HEK293 (cell line): ENCODE measurements around the gene FKBP4.
A peak's percentile ranks its signal among the peaks of the same experiment; 100 is the strongest.

Experiments
- CTCF ChIA-PET: fragments of 350-600 bp; formaldehyde crosslinking; extraction: SDS; loops from one replicate; lab custom pipeline; 2021; ENCODE audit warnings: antibody characterized with exemption; lab: Yijun Ruan, JAX
- POLR2A ChIA-PET: fragments of 300-600 bp; formaldehyde crosslinking; extraction: SDS; loops from one replicate; lab custom pipeline; 2020; ENCODE audit warnings: antibody characterized with exemption, inconsistent platforms; lab: Yijun Ruan, JAX
- H3K27ac ChIP-seq: fragments of 200-500 bp; sonication (Bioruptor generic); 2 replicates; pipeline ENCODE4 v1.5.1; 2014; ENCODE audit warnings: low read depth, low read length, control low read depth, inconsistent platforms; ENCODE audit errors: extremely low read depth
- H3K36me3 ChIP-seq, 2 experiments: fragments of 200-500 bp in 1 of 2; sonication (Bioruptor generic) in 1 of 2; 1 replicate in 1 of 2; 2 replicates in 1 of 2; pipeline ENCODE4 v1.5.1; 2014 to 2017; ENCODE audit warnings: inconsistent platforms in 2 of 2, low read length in 2 of 2; ENCODE audit not compliant: control insufficient read depth in 2 of 2, insufficient read depth in 1 of 2
- H3K4me1 ChIP-seq: fragments of 200-500 bp; sonication (Bioruptor generic); 2 replicates; pipeline ENCODE4 v1.5.1; 2014; ENCODE audit warnings: mild to moderate bottlenecking, low read length, inconsistent platforms; ENCODE audit not compliant: control insufficient read depth, insufficient read depth
- H3K4me3 ChIP-seq: 2 replicates; pipeline ENCODE4 v1.5.1; 2011; ENCODE audit warnings: low read depth, mild to moderate bottlenecking, control low read depth, low read length, moderate library complexity
- H3K9me3 ChIP-seq: fragments of 200-500 bp; sonication (Bioruptor generic); 2 replicates; pipeline ENCODE4 v1.5.1; 2014; ENCODE audit warnings: low read depth, low read length, inconsistent platforms; ENCODE audit not compliant: control insufficient read depth, insufficient read depth
- GFI1B ChIP-seq: fragments of 450-650 bp; formaldehyde crosslinking; IDR thresholded peaks from 2 replicates; pipeline ENCODE4 v1.5.1; 2016; ENCODE audit warnings: missing biosample characterization, missing genetic modification characterization
- MYNN ChIP-seq: fragments of 450-650 bp; formaldehyde crosslinking; IDR thresholded peaks from 2 replicates; pipeline ENCODE4 v1.5.1; 2016; ENCODE audit warnings: missing biosample characterization, missing genetic modification characterization, borderline replicate concordance
- REST ChIP-seq: fragments of 450-650 bp; formaldehyde crosslinking; IDR thresholded peaks from 2 replicates; pipeline ENCODE4 v1.5.1; 2016; ENCODE audit warnings: missing biosample characterization, missing genetic modification characterization
- SP2 ChIP-seq: fragments of 450-650 bp; formaldehyde crosslinking; IDR thresholded peaks from 2 replicates; pipeline ENCODE4 v1.5.1; 2016; ENCODE audit warnings: missing biosample characterization, missing genetic modification characterization
- TRIM28 ChIP-seq: IDR thresholded peaks from 2 replicates; pipeline ENCODE4 v1.6.1; 2011; ENCODE audit warnings: low read length, control low read depth, borderline replicate concordance
- ZBTB1 ChIP-seq: fragments of 450-650 bp; formaldehyde crosslinking; IDR thresholded peaks from 2 replicates; pipeline ENCODE4 v1.5.1; 2016; ENCODE audit warnings: missing biosample characterization, missing genetic modification characterization
- ZBTB6 ChIP-seq: fragments of 450-650 bp; formaldehyde crosslinking; IDR thresholded peaks from 2 replicates; pipeline ENCODE4 v1.5.1; 2017; ENCODE audit warnings: missing biosample characterization, missing genetic modification characterization
- ZEB2 ChIP-seq: fragments of 450-650 bp; formaldehyde crosslinking; IDR thresholded peaks from 2 replicates; pipeline ENCODE4 v1.5.1; 2016; ENCODE audit warnings: missing biosample characterization, missing genetic modification characterization
- ZFHX2 ChIP-seq: fragments of 450-650 bp; formaldehyde crosslinking; conservative IDR thresholded peaks from 2 replicates; pipeline ENCODE4 v1.5.1; 2016; ENCODE audit warnings: missing biosample characterization, missing genetic modification characterization
- ZNF114 ChIP-seq: fragments of 450-650 bp; formaldehyde crosslinking; IDR thresholded peaks from 2 replicates; pipeline ENCODE4 v1.5.0; 2017; ENCODE audit warnings: missing biosample characterization, missing genetic modification characterization
- ZNF157 ChIP-seq: fragments of 450-650 bp; formaldehyde crosslinking; IDR thresholded peaks from 2 replicates; pipeline ENCODE4 v1.5.1; 2016; ENCODE audit warnings: missing biosample characterization, missing genetic modification characterization
- ZNF16 ChIP-seq: fragments of 450-650 bp; formaldehyde crosslinking; IDR thresholded peaks from 2 replicates; pipeline ENCODE4 v1.5.1; 2016; ENCODE audit warnings: low read depth, missing biosample characterization, missing genetic modification characterization
- ZNF184 ChIP-seq: fragments of 450-650 bp; IDR thresholded peaks from 2 replicates; pipeline ENCODE4 v1.5.1; 2018; ENCODE audit warnings: missing biosample characterization, mild to moderate bottlenecking, missing genetic modification characterization
- ZNF221 ChIP-seq: fragments of 450-650 bp; formaldehyde crosslinking; IDR thresholded peaks from 2 replicates; pipeline ENCODE4 v1.5.1; 2017; ENCODE audit warnings: missing biosample characterization, missing genetic modification characterization, borderline replicate concordance
- ZNF223 ChIP-seq: fragments of 450-650 bp; formaldehyde crosslinking; IDR thresholded peaks from 2 replicates; pipeline ENCODE4 v1.5.1; 2016; ENCODE audit warnings: missing biosample characterization, missing genetic modification characterization
- ZNF350 ChIP-seq: fragments of 450-650 bp; formaldehyde crosslinking; IDR thresholded peaks from 2 replicates; pipeline ENCODE4 v1.5.0; 2017; ENCODE audit warnings: missing biosample characterization, mild to moderate bottlenecking, missing genetic modification characterization
- ZNF354C ChIP-seq: fragments of 450-650 bp; formaldehyde crosslinking; IDR thresholded peaks from 2 replicates; pipeline ENCODE4 v1.5.1; 2016; ENCODE audit warnings: missing biosample characterization, missing genetic modification characterization, low read depth, borderline replicate concordance
- ZNF423 ChIP-seq: fragments of 450-650 bp; formaldehyde crosslinking; IDR thresholded peaks from 2 replicates; pipeline ENCODE4 v1.5.1; 2016; ENCODE audit warnings: missing biosample characterization, missing genetic modification characterization
- ZNF501 ChIP-seq: fragments of 450-650 bp; formaldehyde crosslinking; IDR thresholded peaks from 2 replicates; pipeline ENCODE4 v1.5.1; 2016; ENCODE audit warnings: missing biosample characterization, missing genetic modification characterization
- ZNF571 ChIP-seq: fragments of 450-650 bp; formaldehyde crosslinking; IDR thresholded peaks from 2 replicates; pipeline ENCODE4 v1.5.0; 2017; ENCODE audit warnings: missing biosample characterization, missing genetic modification characterization
- ZNF596 ChIP-seq: fragments of 450-650 bp; IDR thresholded peaks from 2 replicates; pipeline ENCODE4 v1.5.0; 2018; ENCODE audit warnings: missing biosample characterization, mild to moderate bottlenecking, missing genetic modification characterization, moderate library complexity
- ZNF623 ChIP-seq: fragments of 450-650 bp; formaldehyde crosslinking; IDR thresholded peaks from 2 replicates; pipeline ENCODE4 v1.5.1; 2016; ENCODE audit warnings: missing biosample characterization, missing genetic modification characterization
- ZNF791 ChIP-seq: fragments of 450-650 bp; formaldehyde crosslinking; IDR thresholded peaks from 2 replicates; pipeline ENCODE4 v1.5.1; 2016; ENCODE audit warnings: missing biosample characterization, missing genetic modification characterization
- ZSCAN4 ChIP-seq: fragments of 450-650 bp; formaldehyde crosslinking; IDR thresholded peaks from 2 replicates; pipeline ENCODE4 v1.5.1; 2017; ENCODE audit warnings: missing biosample characterization, missing genetic modification characterization
- TF ChIP-seq, protein P1 (sequence below): fragments of 450-650 bp; formaldehyde crosslinking; IDR thresholded peaks from 2 replicates; pipeline ENCODE4 v1.5.1; 2016; ENCODE audit warnings: missing biosample characterization, missing genetic modification characterization
- TF ChIP-seq, protein P2 (sequence below): fragments of 450-650 bp; formaldehyde crosslinking; IDR thresholded peaks from 2 replicates; pipeline ENCODE4 v1.5.1; 2016; ENCODE audit warnings: missing biosample characterization, missing genetic modification characterization

FKBP4 gene

DNA sequence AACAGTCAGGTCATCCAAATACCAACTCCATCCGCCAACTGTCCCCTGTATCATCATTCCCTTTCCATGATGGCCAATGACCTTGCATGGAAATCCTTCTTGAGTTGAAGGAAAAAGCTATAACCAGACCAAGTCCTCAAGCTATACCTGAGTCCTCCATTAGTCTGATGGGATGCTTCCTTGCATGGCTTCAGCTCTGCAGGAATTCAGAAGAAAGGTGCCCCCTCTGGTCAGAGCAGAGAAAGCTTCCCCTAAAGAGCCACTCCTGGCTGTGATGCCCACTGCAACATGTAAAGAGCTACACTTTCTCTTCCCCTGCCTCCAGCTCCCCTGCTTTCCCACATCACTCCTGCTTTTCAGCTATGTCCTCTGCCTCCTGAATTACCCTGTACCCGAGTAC is 43.1 kb upstream of the FKBP4 start:
- Histone ChIP-seq H3K36me3 (no peaks in the 10 kb centered on the region), H3K9me3 (no peaks in the 10 kb centered on the region), H3K4me1 (no peaks in the 10 kb centered on the region), H3K27ac (no peak overlapping the region), H3K4me3 (no peak overlapping the region)
- ChIA-PET POLR2A (no interaction called here), CTCF (interaction anchor here (0.5 to 3.4 kb wide), 5 partner anchors 8 to 1589 kb away, joined by 3 to 12 read pairs (median 4); no protein-coding TSS in a partner anchor)
- TF ChIP-seq ZBTB1 (tag by site-specific recombination) (no peak), ZNF157 (tag by site-specific recombination) (no peak)

DNA sequence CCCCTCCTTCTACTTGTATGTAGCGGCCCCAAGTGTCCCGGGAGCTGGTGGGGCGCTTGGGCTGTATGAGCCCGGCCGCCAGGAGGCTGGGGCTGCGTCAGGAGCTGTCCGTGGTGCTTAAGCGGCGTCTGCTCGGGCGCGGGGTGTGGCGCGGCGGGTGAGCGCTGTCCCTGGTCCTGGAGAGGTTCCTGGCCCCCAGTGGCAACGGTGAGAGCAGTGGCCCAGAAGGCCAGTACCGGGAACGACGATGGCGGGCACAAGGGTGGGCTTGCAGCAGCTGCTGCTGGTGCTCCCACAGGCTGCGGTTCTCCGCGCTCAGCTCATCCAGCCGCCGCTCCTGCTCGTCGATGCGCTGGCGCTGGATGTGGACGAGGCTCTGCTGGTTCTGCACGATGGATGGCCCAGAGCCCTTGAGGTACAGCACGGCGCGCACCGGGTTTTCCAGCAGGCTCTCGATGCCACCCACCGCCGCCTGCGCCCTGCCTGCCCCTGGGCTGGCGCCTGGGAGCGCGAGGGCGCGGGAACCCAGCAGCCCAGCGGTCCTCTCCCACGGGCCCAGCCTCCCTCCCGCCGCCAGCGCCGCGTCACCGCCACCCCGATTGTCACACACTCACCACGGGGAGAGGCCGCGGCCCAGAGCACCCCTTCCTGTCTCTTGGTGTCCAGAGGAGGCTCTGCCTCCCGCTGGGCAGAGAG is 41.9 kb upstream of the FKBP4 start:
- Histone ChIP-seq H3K4me1 (no peaks in the 10 kb centered on the region), H3K9me3 (no peaks in the 10 kb centered on the region), H3K27ac (no peak overlapping the region), H3K4me3 (no peak overlapping the region), H3K36me3 (no peaks in the 10 kb centered on the region)
- ChIA-PET POLR2A (no interaction called here), CTCF (no interaction called here)
- no peak for TF ChIP-seq ZBTB6 (tag by site-specific recombination)
- 0 out of 2 replicates have a peak, but pooled peaks have one; percentile 45 for TF ChIP-seq ZEB2 (tag by site-specific recombination)
- no peak for TF ChIP-seq ZNF223 (tag by site-specific recombination)
- TF ChIP-seq MYNN (tag by site-specific recombination) = no peak
- no peak for TF ChIP-seq GFI1B (tag by site-specific recombination)
- peak; percentile 48; the same call in 1 of the 2 replicates for TF ChIP-seq ZNF501 (tag by site-specific recombination)
- no peak for TF ChIP-seq ZNF791 (tag by site-specific recombination)
- TF ChIP-seq ZNF423 (tag by site-specific recombination) = no peak
- TF ChIP-seq REST (tag by site-specific recombination) = peak; percentile 100
- TF ChIP-seq ZNF354C (tag by site-specific recombination) = no peak
- no peak for TF ChIP-seq ZNF16 (tag by site-specific recombination)
- TF ChIP-seq ZNF184 (tag by site-specific recombination) = no peak
- no peak for TF ChIP-seq TRIM28
- TF ChIP-seq, protein P1, sequence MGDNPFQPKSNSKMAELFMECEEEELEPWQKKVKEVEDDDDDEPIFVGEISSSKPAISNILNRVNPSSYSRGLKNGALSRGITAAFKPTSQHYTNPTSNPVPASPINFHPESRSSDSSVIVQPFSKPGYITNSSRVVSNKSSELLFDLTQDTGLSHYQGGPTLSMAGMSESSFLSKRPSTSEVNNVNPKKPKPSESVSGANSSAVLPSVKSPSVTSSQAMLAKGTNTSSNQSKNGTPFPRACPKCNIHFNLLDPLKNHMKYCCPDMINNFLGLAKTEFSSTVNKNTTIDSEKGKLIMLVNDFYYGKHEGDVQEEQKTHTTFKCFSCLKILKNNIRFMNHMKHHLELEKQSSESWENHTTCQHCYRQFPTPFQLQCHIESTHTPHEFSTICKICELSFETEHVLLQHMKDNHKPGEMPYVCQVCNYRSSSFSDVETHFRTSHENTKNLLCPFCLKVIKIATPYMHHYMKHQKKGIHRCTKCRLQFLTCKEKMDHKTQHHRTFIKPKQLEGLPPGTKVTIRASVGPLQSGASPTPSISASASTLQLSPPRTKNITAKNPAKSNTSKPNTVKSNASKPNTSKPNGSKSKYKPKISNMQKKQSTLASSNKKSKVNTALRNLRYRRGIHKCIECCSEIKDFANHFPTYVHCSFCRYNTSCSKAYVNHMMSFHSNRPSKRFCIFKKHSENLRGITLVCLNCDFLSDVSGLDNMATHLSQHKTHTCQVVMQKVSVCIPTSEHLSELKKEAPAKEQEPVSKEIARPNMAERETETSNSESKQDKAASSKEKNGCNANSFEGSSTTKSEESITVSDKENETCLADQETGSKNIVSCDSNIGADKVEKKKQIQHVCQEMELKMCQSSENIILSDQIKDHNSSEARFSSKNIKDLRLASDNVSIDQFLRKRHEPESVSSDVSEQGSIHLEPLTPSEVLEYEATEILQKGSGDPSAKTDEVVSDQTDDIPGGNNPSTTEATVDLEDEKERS = no peak
- TF ChIP-seq ZFHX2 = no peak
- TF ChIP-seq ZNF350 (tag by site-specific recombination) = no peak
- TF ChIP-seq ZNF221 (tag by site-specific recombination) = no peak
- no peak for TF ChIP-seq ZNF571 (tag by site-specific recombination)
- TF ChIP-seq ZNF623 = no peak
- TF ChIP-seq ZNF596 (tag by site-specific recombination) = no peak
- TF ChIP-seq, protein P2, sequence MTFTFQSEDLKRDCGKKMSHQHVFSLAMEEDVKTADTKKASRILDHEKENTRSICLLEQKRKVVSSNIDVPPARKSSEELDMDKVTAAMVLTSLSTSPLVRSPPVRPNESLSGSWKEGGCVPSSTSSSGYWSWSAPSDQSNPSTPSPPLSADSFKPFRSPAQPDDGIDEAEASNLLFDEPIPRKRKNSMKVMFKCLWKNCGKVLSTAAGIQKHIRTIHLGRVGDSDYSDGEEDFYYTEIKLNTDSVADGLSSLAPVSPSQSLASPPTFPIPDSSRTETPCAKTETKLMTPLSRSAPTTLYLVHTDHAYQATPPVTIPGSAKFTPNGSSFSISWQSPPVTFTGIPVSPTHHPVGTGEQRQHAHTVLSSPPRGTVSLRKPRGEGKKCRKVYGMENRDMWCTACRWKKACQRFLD (tag by site-specific recombination) = no peak
- TF ChIP-seq ZNF114 (tag by site-specific recombination) = no peak
- no peak for TF ChIP-seq SP2 (tag by site-specific recombination)
- no peak for TF ChIP-seq ZSCAN4 (tag by site-specific recombination)
